ENCODE results near the gene PCYT1A. TPM values are rescaled to one million over a fixed set of nuclear protein-coding genes. Genes with fewer than 3 reads are reported as not detected.

PCYT1A gene
- total RNA-seq, 3 donors from 2014 or later = 55.9 to 92.0 (median 56.4) TPM

- DNase-seq (ENCODE audit: low spot score in 2 of 2) = no peak
- H3K27me3 ChIP-seq = no peaks in the 10 kb centered on the region
Measured at GRCh38 chr3:196332168-196332567, 44.6 kb upstream of the PCYT1A start.

GRCh38 chr3:196327405-196327804 lies 39.9 kb upstream of the PCYT1A start:
- no peak for DNase-seq (ENCODE audit: low spot score in 2 of 2)
- Histone ChIP-seq H3K27me3 (no peaks in the 10 kb centered on the region), H3K9me3 (no peaks in the 10 kb centered on the region), H3K36me3 (no peaks in the 10 kb centered on the region), H3K27ac (no peak overlapping the region), H3K4me3 (no peak overlapping the region), H3K4me1 (no peaks in the 10 kb centered on the region)
- intact Hi-C loops (cut with DNase I; ENCODE audit: low total_unique reads) = no loop called here
- no peak for TF ChIP-seq POLR2A (IDR thresholded peaks at IDR 0.05)

More at GRCh38 chr3:196332168-196332567, 44.6 kb upstream of the PCYT1A start:
- H3K9me3 ChIP-seq = no peaks in the 10 kb centered on the region
- intact Hi-C loops (cut with DNase I; ENCODE audit: low total_unique reads) = no loop called here
- no peak overlapping the region for H3K27ac ChIP-seq
- no peaks in the 10 kb centered on the region for H3K4me1 ChIP-seq
- TF ChIP-seq POLR2A (IDR thresholded peaks at IDR 0.05) (no peak), CTCF (IDR thresholded peaks at IDR 0.05) (no peak), POLR2AphosphoS5 (IDR thresholded peaks at IDR 0.05) (no peak)
- H3K4me3 ChIP-seq = no peak overlapping the region
- no peaks in the 10 kb centered on the region for H3K36me3 ChIP-seq

GRCh38 chr3:196326936-196327335 lies 39.4 kb upstream of the PCYT1A start:
- no peaks in the 10 kb centered on the region for H3K9me3 ChIP-seq
- intact Hi-C loops (cut with DNase I; ENCODE audit: low total_unique reads) = no loop called here
- no peaks in the 10 kb centered on the region for H3K4me1 ChIP-seq
- H3K36me3 ChIP-seq = no peaks in the 10 kb centered on the region
- no peak overlapping the region for H3K4me3 ChIP-seq
- TF ChIP-seq POLR2AphosphoS5 (IDR thresholded peaks at IDR 0.05) (no peak), CTCF (IDR thresholded peaks at IDR 0.05) (no peak), POLR2A (IDR thresholded peaks at IDR 0.05) (no peak)
- DNase-seq (ENCODE audit: low spot score in 2 of 2) = no peak
- no peak overlapping the region for H3K27ac ChIP-seq
- H3K27me3 ChIP-seq = no peaks in the 10 kb centered on the region

GRCh38 chr3:196323691-196324090 lies 36.2 kb upstream of the PCYT1A start:
- H3K27me3 ChIP-seq = no peaks in the 10 kb centered on the region

GRCh38 chr3:196323016-196323415 lies 35.5 kb upstream of the PCYT1A start:
- H3K9me3 ChIP-seq = no peaks in the 10 kb centered on the region
- H3K27ac ChIP-seq = no peak overlapping the region
- intact Hi-C loops (cut with DNase I; ENCODE audit: low total_unique reads) = no loop called here
- TF ChIP-seq POLR2AphosphoS5 (IDR thresholded peaks at IDR 0.05) (no peak), CTCF (IDR thresholded peaks at IDR 0.05) (no peak), POLR2A (IDR thresholded peaks at IDR 0.05) (no peak)
- H3K4me1 ChIP-seq = no peaks in the 10 kb centered on the region
- no peaks in the 10 kb centered on the region for H3K27me3 ChIP-seq
- no peak for DNase-seq (ENCODE audit: low spot score in 2 of 2)
- no peak overlapping the region for H3K4me3 ChIP-seq
- H3K36me3 ChIP-seq = no peaks in the 10 kb centered on the region

More at GRCh38 chr3:196323691-196324090, 36.2 kb upstream of the PCYT1A start:
- Histone ChIP-seq H3K4me1 (no peaks in the 10 kb centered on the region), H3K36me3 (no peaks in the 10 kb centered on the region), H3K9me3 (no peaks in the 10 kb centered on the region), H3K4me3 (no peak overlapping the region), H3K27ac (no peak overlapping the region)
- no peak for DNase-seq (ENCODE audit: low spot score in 2 of 2)
- TF ChIP-seq POLR2A (IDR thresholded peaks at IDR 0.05) = no peak
- no peak for TF ChIP-seq CTCF (IDR thresholded peaks at IDR 0.05)
- no peak for TF ChIP-seq POLR2AphosphoS5 (IDR thresholded peaks at IDR 0.05)
- intact Hi-C loops (cut with DNase I; ENCODE audit: low total_unique reads) = no loop called here

GRCh38 chr3:196321162-196321561 lies 33.6 kb upstream of the PCYT1A start:
- intact Hi-C loops (cut with DNase I; ENCODE audit: low total_unique reads) = no loop called here
- no peaks in the 10 kb centered on the region for H3K9me3 ChIP-seq
- no peak overlapping the region for H3K27ac ChIP-seq
- no peaks in the 10 kb centered on the region for H3K4me1 ChIP-seq
- H3K36me3 ChIP-seq = no peaks in the 10 kb centered on the region
- DNase-seq (ENCODE audit: low spot score in 2 of 2) = no peak
- TF ChIP-seq POLR2A (IDR thresholded peaks at IDR 0.05) (no peak), CTCF (IDR thresholded peaks at IDR 0.05) (no peak), POLR2AphosphoS5 (IDR thresholded peaks at IDR 0.05) (no peak)
- no peak overlapping the region for H3K4me3 ChIP-seq
- H3K27me3 ChIP-seq = no peaks in the 10 kb centered on the region

Data from breast epithelium (tissue), 4 donors.